Erythroblast (primary cell): Measurements from ENCODE around the gene HS1BP3.

Source experiments
- DNase-seq, 2 experiments: peaks; one replicate each; lab custom pipeline; 2025; lab: John Stamatoyannopoulos, UW
- GATA1 ChIP-seq: IDR thresholded peaks from 2 replicates; pipeline ENCODE4 v1.6.1; 2011; ENCODE audit warnings: low read depth, mild to moderate bottlenecking, control low read depth, low read length, moderate library complexity
- POLR2A ChIP-seq: IDR thresholded peaks from 2 replicates; pipeline ENCODE4 v1.6.1; 2011; ENCODE audit warnings: mild to moderate bottlenecking, low read length

Gene HS1BP3, protein sequence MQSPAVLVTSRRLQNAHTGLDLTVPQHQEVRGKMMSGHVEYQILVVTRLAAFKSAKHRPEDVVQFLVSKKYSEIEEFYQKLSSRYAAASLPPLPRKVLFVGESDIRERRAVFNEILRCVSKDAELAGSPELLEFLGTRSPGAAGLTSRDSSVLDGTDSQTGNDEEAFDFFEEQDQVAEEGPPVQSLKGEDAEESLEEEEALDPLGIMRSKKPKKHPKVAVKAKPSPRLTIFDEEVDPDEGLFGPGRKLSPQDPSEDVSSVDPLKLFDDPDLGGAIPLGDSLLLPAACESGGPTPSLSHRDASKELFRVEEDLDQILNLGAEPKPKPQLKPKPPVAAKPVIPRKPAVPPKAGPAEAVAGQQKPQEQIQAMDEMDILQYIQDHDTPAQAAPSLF

DNA sequence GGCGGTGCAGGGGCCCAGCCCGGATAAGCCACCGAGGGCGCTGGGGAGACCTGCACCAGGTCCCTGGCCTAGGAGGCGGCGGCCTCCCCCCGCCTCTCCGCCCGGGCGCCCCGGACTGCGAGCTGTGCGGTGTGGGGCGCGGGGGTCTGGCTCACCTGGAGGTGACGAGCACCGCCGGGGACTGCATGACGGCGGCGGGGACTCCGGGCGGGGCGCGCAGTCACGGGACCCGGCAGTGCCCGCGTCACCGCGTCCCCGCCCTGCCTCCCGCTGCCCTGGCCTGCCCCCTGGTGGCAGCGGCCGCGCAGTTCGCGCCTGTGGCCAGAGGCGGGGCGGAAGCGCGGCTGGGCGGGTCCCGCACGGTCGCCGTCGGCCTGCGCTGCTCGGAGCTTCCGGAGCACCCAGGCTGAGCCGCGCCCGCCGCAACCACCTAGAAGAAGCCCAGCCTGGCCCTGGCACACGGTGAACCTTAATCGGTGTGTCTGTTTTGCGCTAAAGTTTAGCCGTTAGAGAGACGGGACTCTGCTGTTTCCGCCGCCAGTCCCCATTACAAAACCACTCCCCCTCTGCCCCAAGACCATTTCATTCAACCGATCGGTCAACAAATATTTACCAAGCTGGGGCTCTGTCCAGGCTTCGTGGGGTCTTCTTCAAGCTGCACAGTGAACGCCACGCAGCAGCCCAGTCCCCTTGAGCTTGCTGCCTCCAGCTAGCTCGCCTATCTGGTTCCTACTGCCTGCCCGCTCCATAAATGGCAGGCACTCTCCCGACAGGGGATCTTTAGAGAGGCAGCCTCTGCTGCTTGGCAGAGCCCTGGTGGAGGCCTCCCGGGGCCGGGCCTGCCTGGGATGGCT, at the start of gene HS1BP3:
Gene HS1BP3 (minus strand): TSS at position 222 of the 854 bp plus-strand sequence. CDS start 35 bp downstream, at position 187.
- DNase-seq = peak; percentile 90 to 96
- peak; percentile 79 for TF ChIP-seq POLR2A
- no peak for TF ChIP-seq GATA1

DNA sequence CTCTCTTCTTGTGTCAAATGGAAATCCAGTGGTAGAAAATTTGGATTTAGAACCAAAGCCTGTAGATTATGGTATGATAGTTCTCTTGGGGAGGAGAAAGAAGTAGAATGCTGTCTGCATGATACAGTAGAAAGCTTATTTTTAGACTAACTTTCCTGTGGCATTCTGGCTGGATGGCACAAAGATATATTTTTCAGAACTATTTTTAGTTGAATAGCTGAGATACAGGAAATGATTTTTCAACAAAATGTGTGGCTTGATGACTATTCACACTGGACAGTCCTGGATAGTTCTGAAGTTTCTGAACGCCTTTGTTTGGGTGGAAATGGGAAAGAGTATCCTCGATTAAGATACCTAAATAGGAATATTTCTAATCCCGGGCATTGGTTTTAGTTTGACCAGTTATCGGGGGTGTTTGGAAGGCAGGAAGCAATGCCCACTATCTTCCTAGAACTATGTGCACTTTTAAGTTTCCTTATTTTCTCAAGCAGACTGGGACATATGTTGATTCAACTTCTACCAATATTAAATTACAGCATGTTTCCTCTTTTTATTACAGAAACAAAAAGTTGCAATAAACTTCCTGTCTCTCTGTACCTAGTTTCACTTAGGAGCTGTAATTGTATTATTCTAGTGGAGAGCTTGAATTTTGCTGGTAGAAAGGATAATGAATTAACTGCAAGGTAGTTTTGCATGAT, 48.2 kb upstream of the HS1BP3 start:
- no peak for DNase-seq
- TF ChIP-seq GATA1 (no peak), POLR2A (no peak)

DNA sequence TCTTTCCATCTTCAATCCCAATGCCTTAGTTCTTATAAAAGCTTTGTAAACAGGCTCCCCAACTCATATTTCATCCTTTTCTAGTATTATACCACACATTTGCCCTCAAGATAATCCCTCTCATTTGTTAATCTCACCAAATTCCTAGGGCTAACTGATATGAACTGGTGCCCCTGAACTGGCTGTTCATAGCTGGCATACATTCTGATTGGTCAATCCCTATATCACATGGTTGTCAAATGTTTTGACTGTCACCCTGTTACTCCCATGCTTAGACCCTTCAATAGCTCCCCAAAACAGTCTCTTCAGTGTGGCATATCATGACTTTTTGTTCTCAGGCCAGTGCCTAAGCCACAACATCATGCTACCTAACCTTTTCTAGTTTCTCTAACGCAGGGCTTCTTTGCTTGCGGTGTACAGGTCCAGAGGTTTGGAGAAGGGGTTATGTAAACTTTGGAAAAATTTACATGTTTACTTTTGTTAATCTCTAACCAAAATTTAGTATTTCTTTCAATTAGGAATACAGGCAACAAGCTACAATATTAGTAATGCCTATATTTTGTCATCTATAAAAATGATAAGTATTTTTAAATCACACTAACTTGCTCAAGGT, 46.5 kb upstream of the HS1BP3 start:
- no peak for TF ChIP-seq POLR2A
- no peak for TF ChIP-seq GATA1
- DNase-seq = no peak

- TF ChIP-seq POLR2A = no peak
- TF ChIP-seq GATA1 = no peak
- DNase-seq = no peak
These were observed 45.5 kb upstream of the HS1BP3 start for GRCh38 chr2:20696366-20696765.

GRCh38 chr2:20693317-20693716, 42.4 kb upstream of the HS1BP3 start:
- no peak for DNase-seq
- TF ChIP-seq POLR2A (no peak), GATA1 (no peak)

DNA sequence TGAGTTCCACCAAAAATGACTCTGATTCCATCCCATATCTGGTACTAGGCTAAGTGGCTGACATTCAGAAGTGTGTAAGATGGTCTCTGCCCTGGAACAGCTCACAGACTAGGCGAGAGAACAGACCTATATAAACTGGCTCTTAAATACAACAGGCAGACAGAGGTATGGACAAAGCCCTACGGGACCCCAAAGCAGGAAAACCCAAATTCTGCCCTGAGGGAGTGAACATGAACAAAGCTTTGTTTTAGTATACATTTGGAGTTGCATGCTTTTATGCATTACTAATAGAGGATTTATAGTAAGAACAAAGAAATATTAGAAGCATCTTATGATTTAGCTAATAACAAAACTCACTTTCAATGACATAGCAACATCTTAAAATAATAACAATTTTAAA, 41.2 kb upstream of the HS1BP3 start:
- DNase-seq = no peak

GRCh38 chr2:20691076-20691734, 40.3 kb upstream of the HS1BP3 start:
- DNase-seq = no peak
- TF ChIP-seq GATA1 = no peak
- TF ChIP-seq POLR2A = no peak

More for the DNA sequence above, 41.2 kb upstream of the HS1BP3 start:
- no peak for TF ChIP-seq POLR2A

- no peak for DNase-seq
- no peak for TF ChIP-seq GATA1
- no peak for TF ChIP-seq POLR2A
These were observed 38.7 kb upstream of the HS1BP3 start for GRCh38 chr2:20689428-20690264.

DNA sequence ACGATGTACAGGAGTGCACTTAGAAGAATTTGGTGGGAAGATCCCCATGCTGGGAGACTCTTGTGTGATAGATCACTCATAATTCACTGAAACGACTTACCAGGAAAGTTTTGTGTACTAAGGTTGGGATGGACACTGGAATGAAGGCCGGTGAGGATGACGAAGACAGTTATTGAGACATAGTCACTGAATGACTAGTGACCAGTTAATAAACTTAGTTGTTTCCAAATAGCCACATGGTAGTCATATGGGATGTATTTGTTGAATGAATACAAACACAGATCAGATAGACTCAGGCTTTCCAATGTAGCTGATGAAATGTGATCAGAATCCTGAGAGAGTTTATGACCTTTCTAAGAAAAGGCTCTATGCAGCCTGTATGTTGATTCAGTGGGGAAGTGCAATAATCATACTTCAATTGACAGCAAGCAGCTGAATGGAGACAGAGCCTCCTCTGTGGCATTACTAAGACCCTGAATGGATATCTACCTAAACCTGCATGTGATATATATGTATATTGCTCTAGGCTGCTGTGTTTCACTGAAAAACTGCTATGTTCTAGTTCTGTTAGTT, 36.4 kb upstream of the HS1BP3 start:
- no peak for DNase-seq
- TF ChIP-seq GATA1 (no peak), POLR2A (no peak)

DNA sequence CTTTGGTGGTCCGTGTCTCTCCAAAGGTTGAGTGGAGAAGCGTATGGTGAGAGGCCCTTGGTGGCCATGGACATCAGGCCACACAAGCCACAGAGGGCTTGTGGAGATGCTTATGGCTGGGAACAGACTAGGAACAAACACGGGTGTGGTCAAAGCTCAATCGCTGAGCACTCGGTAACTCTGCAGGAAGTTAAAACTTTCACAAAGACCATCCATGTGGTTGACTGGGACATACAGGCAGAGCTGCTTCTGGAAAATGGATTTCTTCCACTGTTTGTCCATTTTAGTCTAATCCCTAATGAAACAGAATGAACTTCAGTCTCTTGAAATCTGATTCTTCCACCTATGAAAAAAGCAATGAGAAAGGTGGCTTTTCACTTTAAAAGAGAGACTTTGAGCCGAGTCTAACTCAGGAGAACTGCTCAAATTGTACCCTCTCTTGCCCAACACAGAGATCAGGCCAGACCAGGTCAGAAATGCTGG, 33.7 kb upstream of the HS1BP3 start:
- no peak for DNase-seq
- TF ChIP-seq POLR2A = no peak
- TF ChIP-seq GATA1 = no peak

DNA sequence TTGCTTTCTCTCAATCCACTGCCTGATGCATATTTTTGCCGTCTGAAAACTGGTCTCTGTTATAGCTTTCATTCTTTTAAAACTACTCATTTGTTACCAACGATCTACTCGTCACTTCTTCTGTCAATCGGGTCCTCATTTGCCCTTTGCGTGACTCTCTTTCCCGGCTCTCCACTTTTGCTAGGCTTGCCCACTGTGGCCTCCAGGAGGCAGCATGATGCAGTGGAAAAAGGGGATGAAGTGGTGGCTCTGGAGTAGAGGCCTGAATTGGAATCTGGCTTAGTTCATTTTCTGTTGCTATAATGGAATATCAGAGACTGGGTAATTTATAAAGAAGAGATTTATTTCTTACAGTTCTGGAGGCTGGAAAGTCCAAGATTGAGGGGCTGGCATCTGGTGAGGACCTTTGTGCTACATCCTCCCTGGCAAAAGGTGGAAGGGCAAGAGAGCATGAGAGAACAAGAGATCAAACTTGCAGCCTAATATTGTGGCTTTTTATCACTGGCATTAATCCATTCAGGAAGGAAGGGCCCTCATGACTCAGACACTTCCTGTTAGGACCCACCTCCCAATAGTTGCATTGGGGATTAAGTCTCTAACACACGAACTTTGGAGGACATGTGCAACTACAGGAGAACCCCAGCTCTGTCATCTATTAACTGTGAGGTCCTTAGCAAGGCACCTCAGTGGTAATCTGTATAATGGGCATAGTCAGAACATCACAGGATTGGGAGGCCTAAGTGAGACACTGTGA, 31.4 kb upstream of the HS1BP3 start:
- TF ChIP-seq GATA1 = no peak
- TF ChIP-seq POLR2A = no peak
- no peak for DNase-seq
